ENCODE data around the gene LURAP1L.

Gene LURAP1L

DNA sequence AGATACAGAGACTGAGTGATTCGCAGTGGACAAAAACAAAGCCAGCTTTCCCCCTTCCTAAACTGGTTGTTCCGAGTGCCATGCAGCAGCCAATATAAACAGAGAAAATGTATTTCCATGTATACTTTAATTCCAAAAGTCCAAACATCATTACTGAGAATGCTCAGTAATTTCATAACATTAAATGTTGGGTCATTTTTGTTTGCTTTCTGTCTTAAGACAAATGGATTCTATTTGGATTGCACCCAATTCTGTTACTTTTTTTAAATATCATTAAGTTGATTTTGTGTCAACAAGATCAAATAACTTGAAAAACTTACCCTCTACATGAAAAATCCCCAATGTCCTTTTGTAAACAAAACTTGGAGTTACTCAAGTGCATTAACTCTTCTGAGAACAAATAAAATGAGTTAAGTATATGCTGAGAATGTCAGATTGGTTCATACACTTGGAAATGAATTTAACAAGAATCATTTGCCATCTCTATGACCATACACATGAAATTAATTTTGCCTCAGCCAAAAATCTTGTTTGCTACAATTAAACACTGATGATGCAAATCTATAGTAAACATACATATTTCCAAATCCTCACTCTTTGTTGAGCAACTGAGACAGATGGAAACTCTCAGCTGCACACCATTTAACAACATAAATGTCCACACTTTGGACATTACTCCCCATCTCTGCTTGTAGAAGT is 19.4 kb downstream of the LURAP1L start:
- Histone ChIP-seq H3K9me3 (ENCODE audit: control insufficient read depth, low read length) (no peaks in the 10 kb centered on the region), H3K4me3 (ENCODE audit: extremely low read depth, insufficient read depth, low read length, poor library complexity, severe bottlenecking) (no peak overlapping the region), H3K4me1 (ENCODE audit: control insufficient read depth, insufficient read depth, low read length, poor library complexity, severe bottlenecking) (no peaks in the 10 kb centered on the region), H3K36me3 (ENCODE audit: control insufficient read depth, insufficient read depth, low read length) (no peaks in the 10 kb centered on the region), H3K27ac (ENCODE audit: low read depth, low read length, severe bottlenecking) (no peak overlapping the region)
- 100% methylated on average over 1 of the region's 2 CpGs; no CpG with 5 or more reads in 1 of the 2 experiments for WGBS, 2 experiments (ENCODE audit: insufficient coverage in 2 of 2)

DNA sequence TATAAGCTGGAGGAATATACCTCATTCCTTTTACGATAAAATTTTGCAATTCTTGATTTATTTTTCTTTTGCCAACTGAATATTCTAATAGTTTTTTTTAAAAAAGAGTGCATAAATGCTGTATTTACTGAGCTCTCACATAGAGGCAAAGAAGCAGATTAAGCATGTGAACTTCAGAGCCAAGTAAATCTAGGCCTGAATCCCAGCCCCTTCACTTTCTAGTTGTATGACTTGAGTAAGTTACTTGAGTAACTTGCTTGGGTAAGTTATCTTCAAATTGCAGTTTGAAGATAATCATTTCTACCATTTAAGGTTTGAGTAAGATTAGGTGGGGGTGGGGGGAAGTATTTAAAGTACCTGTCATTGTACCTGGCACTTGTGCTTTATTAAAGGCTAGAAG is 21.8 kb downstream of the LURAP1L start:
- Histone ChIP-seq H3K36me3 (ENCODE audit: control insufficient read depth, insufficient read depth, low read length) (no peaks in the 10 kb centered on the region), H3K9me3 (ENCODE audit: control insufficient read depth, low read length) (no peaks in the 10 kb centered on the region), H3K27ac (ENCODE audit: low read depth, low read length, severe bottlenecking) (no peak overlapping the region), H3K4me3 (ENCODE audit: extremely low read depth, insufficient read depth, low read length, poor library complexity, severe bottlenecking) (no peak overlapping the region), H3K4me1 (ENCODE audit: control insufficient read depth, insufficient read depth, low read length, poor library complexity, severe bottlenecking) (no peaks in the 10 kb centered on the region)
- WGBS, 2 experiments (ENCODE audit: insufficient coverage in 2 of 2) = no CpG with 5 or more reads among the region's 1 CpG

DNA sequence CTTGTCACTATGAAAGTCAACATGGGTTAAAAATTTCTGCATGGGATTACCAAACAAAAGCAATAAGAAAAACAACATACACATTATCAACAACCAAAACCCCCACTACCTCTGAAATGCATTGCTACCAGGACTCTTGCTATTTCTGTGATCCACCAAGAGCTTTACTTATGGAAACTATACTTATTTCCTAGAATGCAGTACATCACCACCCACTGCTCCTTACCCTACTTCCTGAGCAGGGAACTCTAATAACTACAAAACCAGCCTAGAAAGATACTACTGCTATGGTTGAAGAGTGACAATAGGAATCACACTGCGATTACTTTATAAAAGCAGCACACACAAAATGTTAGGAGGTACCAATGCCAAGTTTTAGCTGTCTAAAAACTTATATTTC is 22.2 kb downstream of the LURAP1L start:
- no CpG with 5 or more reads among the region's 1 CpG for WGBS, 2 experiments (ENCODE audit: insufficient coverage in 2 of 2)
- Histone ChIP-seq H3K4me1 (ENCODE audit: control insufficient read depth, insufficient read depth, low read length, poor library complexity, severe bottlenecking) (no peaks in the 10 kb centered on the region), H3K36me3 (ENCODE audit: control insufficient read depth, insufficient read depth, low read length) (no peaks in the 10 kb centered on the region), H3K9me3 (ENCODE audit: control insufficient read depth, low read length) (no peaks in the 10 kb centered on the region), H3K27ac (ENCODE audit: low read depth, low read length, severe bottlenecking) (no peak overlapping the region), H3K4me3 (ENCODE audit: extremely low read depth, insufficient read depth, low read length, poor library complexity, severe bottlenecking) (no peak overlapping the region)

DNA sequence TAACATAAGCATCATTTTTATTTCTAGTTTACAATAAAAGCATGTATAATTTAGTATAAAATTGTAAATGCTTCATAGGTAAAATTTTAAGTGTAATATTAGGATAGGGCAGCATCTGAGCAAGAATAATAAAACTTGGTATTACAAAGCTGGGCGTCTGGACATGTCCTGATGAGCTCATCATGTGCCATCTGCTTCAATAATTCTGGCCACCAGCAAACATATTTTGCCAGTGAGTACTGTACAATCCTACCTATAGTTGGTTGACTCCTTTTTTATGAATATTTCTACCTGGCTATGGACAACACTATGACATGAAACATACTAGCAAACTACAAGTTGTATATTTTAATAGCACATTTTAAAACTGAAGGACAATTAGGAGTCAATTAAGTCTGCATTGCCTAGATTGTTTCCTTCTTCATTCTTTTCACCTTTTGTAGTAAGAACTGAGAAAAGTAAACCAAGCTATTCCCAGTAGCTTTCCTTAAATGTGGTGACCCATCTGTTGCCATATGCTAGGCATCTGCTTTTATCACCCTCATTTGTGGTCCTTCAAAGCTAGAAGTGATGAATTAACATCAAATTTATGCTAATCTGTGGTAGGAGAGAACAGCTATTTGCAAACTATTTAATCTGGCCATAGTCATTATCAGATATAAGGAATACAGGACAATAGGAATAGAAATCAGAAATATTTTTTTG is 23.4 kb downstream of the LURAP1L start:
- H3K9me3 ChIP-seq (ENCODE audit: control insufficient read depth, low read length) = no peaks in the 10 kb centered on the region
- H3K36me3 ChIP-seq (ENCODE audit: control insufficient read depth, insufficient read depth, low read length) = no peaks in the 10 kb centered on the region
- no peaks in the 10 kb centered on the region for H3K4me1 ChIP-seq (ENCODE audit: control insufficient read depth, insufficient read depth, low read length, poor library complexity, severe bottlenecking)
- no peak overlapping the region for H3K4me3 ChIP-seq (ENCODE audit: extremely low read depth, insufficient read depth, low read length, poor library complexity, severe bottlenecking)
- no peak overlapping the region for H3K27ac ChIP-seq (ENCODE audit: low read depth, low read length, severe bottlenecking)
- WGBS, 2 experiments (ENCODE audit: insufficient coverage in 2 of 2) = 82 to 86% methylated on average over 1 of the region's 1 CpG

DNA sequence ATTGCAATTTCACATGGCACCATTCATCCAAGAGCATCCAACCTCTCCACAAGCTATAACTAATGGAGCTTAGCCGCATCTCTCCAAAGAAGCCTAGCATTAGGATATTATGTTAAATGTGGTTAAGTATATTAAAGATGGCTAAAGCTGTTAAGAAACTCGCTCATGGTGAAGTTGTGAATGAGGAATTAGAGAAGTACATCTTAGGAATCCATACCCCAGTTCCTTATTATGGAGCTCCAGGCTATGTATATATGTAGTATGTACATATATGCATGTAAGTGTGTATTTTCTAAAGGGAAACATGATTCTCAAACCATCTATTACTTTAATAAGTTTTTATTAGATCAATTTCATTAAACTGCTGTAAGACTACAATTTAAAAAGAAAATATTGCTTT is 26.4 kb downstream of the LURAP1L start:
- Histone ChIP-seq H3K9me3 (ENCODE audit: control insufficient read depth, low read length) (no peaks in the 10 kb centered on the region), H3K4me1 (ENCODE audit: control insufficient read depth, insufficient read depth, low read length, poor library complexity, severe bottlenecking) (no peaks in the 10 kb centered on the region), H3K36me3 (ENCODE audit: control insufficient read depth, insufficient read depth, low read length) (no peaks in the 10 kb centered on the region), H3K27ac (ENCODE audit: low read depth, low read length, severe bottlenecking) (no peak overlapping the region), H3K4me3 (ENCODE audit: extremely low read depth, insufficient read depth, low read length, poor library complexity, severe bottlenecking) (no peak overlapping the region)
- WGBS, 2 experiments (ENCODE audit: insufficient coverage in 2 of 2) = no CpG with 5 or more reads among the region's 2 CpGs

DNA sequence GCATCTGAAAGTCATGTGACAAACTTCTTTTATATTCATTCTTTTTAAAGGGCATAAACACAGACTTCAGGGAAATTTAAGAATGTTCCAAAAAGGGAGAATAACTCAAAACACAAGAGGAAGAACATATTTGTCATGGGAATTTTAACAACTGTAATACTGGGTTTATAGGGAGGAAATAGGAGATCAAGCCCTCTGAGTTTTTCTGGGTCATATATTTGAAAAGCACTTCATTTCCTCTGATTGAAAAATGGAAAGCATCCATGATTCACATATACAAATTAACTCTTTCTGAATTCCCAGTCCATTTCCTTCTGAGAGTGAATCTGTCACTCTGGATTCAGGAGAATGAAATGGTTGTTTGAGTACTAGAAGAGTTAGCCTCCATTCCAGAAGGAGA is 26.8 kb downstream of the LURAP1L start:
- H3K4me1 ChIP-seq (ENCODE audit: control insufficient read depth, insufficient read depth, low read length, poor library complexity, severe bottlenecking) = no peaks in the 10 kb centered on the region
- H3K36me3 ChIP-seq (ENCODE audit: control insufficient read depth, insufficient read depth, low read length) = no peaks in the 10 kb centered on the region
- H3K9me3 ChIP-seq (ENCODE audit: control insufficient read depth, low read length) = no peaks in the 10 kb centered on the region
- H3K27ac ChIP-seq (ENCODE audit: low read depth, low read length, severe bottlenecking) = no peak overlapping the region
- H3K4me3 ChIP-seq (ENCODE audit: extremely low read depth, insufficient read depth, low read length, poor library complexity, severe bottlenecking) = no peak overlapping the region

DNA sequence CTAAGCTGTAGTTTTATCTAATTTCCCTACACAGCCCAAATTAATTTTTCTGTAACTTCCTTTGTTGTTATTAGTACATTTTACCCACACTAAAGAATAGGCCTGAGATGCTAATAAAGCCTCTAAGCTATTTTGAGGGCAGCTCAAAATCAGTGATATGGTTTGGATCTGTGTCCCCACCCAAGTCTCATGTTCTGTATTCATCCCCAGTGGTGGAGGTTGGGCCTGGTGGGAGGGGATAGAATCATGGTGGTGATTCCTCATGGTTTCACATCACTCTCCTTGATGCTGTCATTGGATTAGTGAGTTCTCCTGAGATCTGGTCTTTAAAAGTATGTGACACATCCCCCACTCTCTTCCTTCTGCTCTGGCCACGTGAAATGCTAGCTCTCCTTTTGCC is 27.3 kb downstream of the LURAP1L start:
- Histone ChIP-seq H3K9me3 (ENCODE audit: control insufficient read depth, low read length) (no peaks in the 10 kb centered on the region), H3K4me1 (ENCODE audit: control insufficient read depth, insufficient read depth, low read length, poor library complexity, severe bottlenecking) (no peaks in the 10 kb centered on the region), H3K27ac (ENCODE audit: low read depth, low read length, severe bottlenecking) (no peak overlapping the region), H3K36me3 (ENCODE audit: control insufficient read depth, insufficient read depth, low read length) (no peaks in the 10 kb centered on the region), H3K4me3 (ENCODE audit: extremely low read depth, insufficient read depth, low read length, poor library complexity, severe bottlenecking) (no peak overlapping the region)
- 56 to 57% methylated on average over 1 of the region's 1 CpG for WGBS, 2 experiments (ENCODE audit: insufficient coverage in 2 of 2)

DNA sequence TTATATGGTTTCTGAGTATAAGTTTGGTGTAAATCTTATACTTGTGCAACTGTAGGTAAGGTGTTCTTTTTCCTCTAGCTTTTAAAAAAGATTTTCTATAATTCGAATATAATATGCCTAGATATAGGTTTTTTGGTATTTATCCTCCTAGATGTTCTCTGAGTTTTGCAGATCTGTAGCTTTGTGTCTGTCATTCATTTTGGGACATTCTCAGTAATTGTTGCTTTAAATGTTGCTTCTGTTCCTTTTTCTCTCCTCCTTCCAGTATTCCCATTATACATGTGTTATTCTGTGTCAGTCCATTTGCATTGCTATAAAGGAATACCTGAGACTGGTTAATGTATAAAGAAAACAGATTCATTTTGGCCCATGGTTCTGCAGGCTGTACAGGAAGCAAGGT is 33.7 kb downstream of the LURAP1L start:
- Histone ChIP-seq H3K4me3 (ENCODE audit: extremely low read depth, insufficient read depth, low read length, poor library complexity, severe bottlenecking) (no peak overlapping the region), H3K36me3 (ENCODE audit: control insufficient read depth, insufficient read depth, low read length) (no peaks in the 10 kb centered on the region), H3K9me3 (ENCODE audit: control insufficient read depth, low read length) (no peaks in the 10 kb centered on the region), H3K27ac (ENCODE audit: low read depth, low read length, severe bottlenecking) (no peak overlapping the region), H3K4me1 (ENCODE audit: control insufficient read depth, insufficient read depth, low read length, poor library complexity, severe bottlenecking) (no peaks in the 10 kb centered on the region)
- no CpG with 5 or more reads among the region's 1 CpG for WGBS, 2 experiments (ENCODE audit: insufficient coverage in 2 of 2)

DNA sequence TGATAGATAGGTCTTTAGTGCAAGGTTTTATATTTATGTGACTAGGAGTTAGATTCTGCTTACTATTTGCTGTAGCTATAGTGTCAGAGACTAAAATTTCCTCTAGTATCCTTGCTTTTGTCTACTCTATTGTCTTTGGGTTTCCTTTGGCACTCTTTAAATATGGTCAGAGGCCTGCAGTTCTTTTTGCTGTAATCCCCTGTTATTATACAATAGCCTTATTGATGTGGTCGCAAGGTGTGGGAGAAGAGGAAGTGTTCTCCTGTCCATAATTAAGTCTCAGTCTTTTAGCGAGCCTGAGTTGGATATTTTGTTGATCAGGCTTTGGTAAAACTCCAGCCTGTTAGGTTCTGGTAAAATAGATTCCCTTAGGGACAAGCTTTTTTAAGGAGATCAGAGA is 34.9 kb downstream of the LURAP1L start:
- 70 to 100% methylated on average over 1 to 2 of the region's 2 CpGs for WGBS, 2 experiments (ENCODE audit: insufficient coverage in 2 of 2)
- Histone ChIP-seq H3K4me1 (ENCODE audit: control insufficient read depth, insufficient read depth, low read length, poor library complexity, severe bottlenecking) (peaks cover 7% of the 10 kb centered on the region), H3K4me3 (ENCODE audit: extremely low read depth, insufficient read depth, low read length, poor library complexity, severe bottlenecking) (no peak overlapping the region), H3K27ac (ENCODE audit: low read depth, low read length, severe bottlenecking) (no peak overlapping the region), H3K9me3 (ENCODE audit: control insufficient read depth, low read length) (no peaks in the 10 kb centered on the region), H3K36me3 (ENCODE audit: control insufficient read depth, insufficient read depth, low read length) (no peaks in the 10 kb centered on the region)

DNA sequence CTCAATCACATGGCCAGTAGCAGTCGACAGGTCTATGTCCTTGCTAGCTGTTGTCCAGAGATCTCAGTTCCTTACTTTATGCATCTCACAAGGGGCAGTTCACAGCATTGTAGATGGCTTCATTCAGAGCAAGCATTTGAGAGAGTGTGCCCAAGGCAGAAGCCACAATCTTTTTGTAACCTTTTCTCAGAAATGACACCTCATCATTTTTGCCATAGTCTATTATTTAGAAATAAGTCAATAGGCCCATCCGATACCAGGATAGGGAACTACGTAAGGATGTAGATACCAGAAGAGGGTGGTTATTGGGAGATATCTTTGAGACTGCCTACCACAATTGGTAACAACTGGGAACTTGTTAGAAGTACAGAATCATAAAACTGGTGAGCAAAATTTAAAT is 37.1 kb downstream of the LURAP1L start:
- Histone ChIP-seq H3K36me3 (ENCODE audit: control insufficient read depth, insufficient read depth, low read length) (no peaks in the 10 kb centered on the region), H3K9me3 (ENCODE audit: control insufficient read depth, low read length) (no peaks in the 10 kb centered on the region), H3K4me1 (ENCODE audit: control insufficient read depth, insufficient read depth, low read length, poor library complexity, severe bottlenecking) (peaks cover 10% of the 10 kb centered on the region), H3K4me3 (ENCODE audit: extremely low read depth, insufficient read depth, low read length, poor library complexity, severe bottlenecking) (no peak overlapping the region), H3K27ac (ENCODE audit: low read depth, low read length, severe bottlenecking) (no peak overlapping the region)
- 84 to 100% methylated on average over 1 to 2 of the region's 3 CpGs for WGBS, 2 experiments (ENCODE audit: insufficient coverage in 2 of 2)

DNA sequence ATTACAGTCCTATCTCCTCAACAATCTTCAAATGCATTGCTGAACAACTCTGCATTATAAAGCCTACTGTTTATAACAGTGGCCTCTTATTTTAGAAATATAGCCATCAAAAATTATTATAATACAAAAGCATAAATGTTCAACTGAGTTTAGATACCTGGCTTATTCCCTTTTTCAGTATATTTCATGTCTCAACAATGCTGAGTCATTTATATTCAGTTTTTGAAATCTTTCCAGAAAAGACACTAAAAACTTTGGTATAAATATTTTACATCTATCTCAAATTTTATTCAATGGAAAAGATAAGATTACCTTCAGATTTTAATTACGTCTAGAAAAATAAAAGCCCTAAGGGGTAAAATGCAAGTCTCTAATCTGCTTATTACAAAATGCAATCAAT is 37.9 kb downstream of the LURAP1L start:
- Histone ChIP-seq H3K4me3 (ENCODE audit: extremely low read depth, insufficient read depth, low read length, poor library complexity, severe bottlenecking) (no peak overlapping the region), H3K4me1 (ENCODE audit: control insufficient read depth, insufficient read depth, low read length, poor library complexity, severe bottlenecking) (peaks cover 10% of the 10 kb centered on the region), H3K36me3 (ENCODE audit: control insufficient read depth, insufficient read depth, low read length) (no peaks in the 10 kb centered on the region), H3K27ac (ENCODE audit: low read depth, low read length, severe bottlenecking) (no peak overlapping the region), H3K9me3 (ENCODE audit: control insufficient read depth, low read length) (no peaks in the 10 kb centered on the region)
- no CpG with 5 or more reads among the region's 1 CpG for WGBS, 2 experiments (ENCODE audit: insufficient coverage in 2 of 2)

All from mesodermal cell (in vitro differentiated cells).